PFSK-1 (cell line): Measurements from ENCODE around the gene CD2BP2.

Experiments
- FOXP2 ChIP-seq: optimal IDR thresholded peaks from 2 replicates; pipeline ENCODE3; 2011; ENCODE audit warnings: borderline replicate concordance, control low read depth, inconsistent platforms; ENCODE audit not compliant: insufficient read depth; ENCODE audit errors: extremely low read length, extremely low read depth
- POLR2AphosphoS5 ChIP-seq: IDR thresholded peaks from 2 replicates; pipeline ENCODE4 v1.6.1; 2012; ENCODE audit warnings: low read depth, mild to moderate bottlenecking, control low read depth, low read length, moderate library complexity
- REST ChIP-seq, 2 experiments: IDR thresholded peaks; 2 replicates each; pipeline versions ENCODE4 v1.6.1 to v1.8.0; 2011 to 2012; ENCODE audit warnings: low read depth in 2 of 2, low read length in 2 of 2, control low read depth in 1 of 2, inconsistent platforms in 1 of 2, mild to moderate bottlenecking in 1 of 2, moderate library complexity in 1 of 2; ENCODE audit not compliant: insufficient read depth in 1 of 2
- SIN3A ChIP-seq: IDR thresholded peaks from 2 replicates; pipeline ENCODE4 v1.6.1; 2012; ENCODE audit warnings: mild to moderate bottlenecking, low read length, moderate library complexity, borderline replicate concordance; ENCODE audit not compliant: insufficient read depth
- TAF1 ChIP-seq: IDR thresholded peaks from 2 replicates; pipeline ENCODE4 v1.6.1; 2012; ENCODE audit warnings: low read length, control low read depth, borderline replicate concordance; ENCODE audit not compliant: insufficient read depth

CD2BP2 gene

GRCh38 chr16:30358990-30359870, 4.1 kb upstream of the CD2BP2 start:
- TF ChIP-seq SIN3A (no peak), REST (IDR thresholded peaks at IDR 0.05; ENCODE audit: insufficient read depth in 1 of 2, low read depth in 2 of 2, low read length in 2 of 2) (no peak), POLR2AphosphoS5 (no peak), TAF1 (no peak), FOXP2 (no peak)

GRCh38 chr16:30358577-30358936, 3.4 kb upstream of the CD2BP2 start:
- TF ChIP-seq POLR2AphosphoS5 (no peak), SIN3A (no peak), REST (IDR thresholded peaks at IDR 0.05; ENCODE audit: insufficient read depth in 1 of 2, low read depth in 2 of 2, low read length in 2 of 2) (no peak), TAF1 (no peak), FOXP2 (no peak)

GRCh38 chr16:30357715-30358576, 2.8 kb upstream of the CD2BP2 start:
- TF ChIP-seq REST (IDR thresholded peaks at IDR 0.05; ENCODE audit: insufficient read depth in 1 of 2, low read depth in 2 of 2, low read length in 2 of 2) (no peak), SIN3A (no peak), POLR2AphosphoS5 (no peak), TAF1 (no peak), FOXP2 (no peak)

DNA sequence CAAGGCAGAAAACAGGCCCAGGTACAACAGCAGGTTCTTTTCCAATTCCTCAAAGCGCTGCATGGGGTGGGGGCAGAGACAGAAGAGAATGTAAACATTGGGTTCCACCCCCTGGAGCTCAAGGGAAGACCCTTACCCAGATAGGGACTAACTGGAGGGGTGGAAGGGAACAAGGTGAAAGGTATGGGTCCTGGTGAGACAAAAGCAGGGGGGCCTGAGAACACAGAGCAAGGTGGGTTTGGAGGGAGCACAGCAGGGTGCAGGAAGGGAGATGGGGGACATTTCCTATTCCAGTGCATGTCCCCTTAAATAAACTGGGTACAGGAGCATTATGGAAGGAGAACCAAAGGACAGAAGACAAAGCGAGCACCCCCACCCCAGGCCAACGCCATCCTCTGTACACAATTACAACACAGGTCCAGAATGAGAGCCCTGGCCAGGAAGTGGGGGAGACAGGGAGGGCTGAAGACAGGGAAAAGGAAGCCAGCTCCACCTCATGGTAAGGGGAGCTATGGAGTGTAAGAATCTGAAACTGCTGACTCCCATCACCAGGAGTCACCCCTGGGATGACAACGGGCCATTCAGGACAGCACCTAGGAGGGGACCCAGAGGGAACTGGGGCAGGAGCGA, 2.1 kb upstream of the CD2BP2 start:
- TF ChIP-seq SIN3A = no peak
- TF ChIP-seq TAF1 = no peak

DNA sequence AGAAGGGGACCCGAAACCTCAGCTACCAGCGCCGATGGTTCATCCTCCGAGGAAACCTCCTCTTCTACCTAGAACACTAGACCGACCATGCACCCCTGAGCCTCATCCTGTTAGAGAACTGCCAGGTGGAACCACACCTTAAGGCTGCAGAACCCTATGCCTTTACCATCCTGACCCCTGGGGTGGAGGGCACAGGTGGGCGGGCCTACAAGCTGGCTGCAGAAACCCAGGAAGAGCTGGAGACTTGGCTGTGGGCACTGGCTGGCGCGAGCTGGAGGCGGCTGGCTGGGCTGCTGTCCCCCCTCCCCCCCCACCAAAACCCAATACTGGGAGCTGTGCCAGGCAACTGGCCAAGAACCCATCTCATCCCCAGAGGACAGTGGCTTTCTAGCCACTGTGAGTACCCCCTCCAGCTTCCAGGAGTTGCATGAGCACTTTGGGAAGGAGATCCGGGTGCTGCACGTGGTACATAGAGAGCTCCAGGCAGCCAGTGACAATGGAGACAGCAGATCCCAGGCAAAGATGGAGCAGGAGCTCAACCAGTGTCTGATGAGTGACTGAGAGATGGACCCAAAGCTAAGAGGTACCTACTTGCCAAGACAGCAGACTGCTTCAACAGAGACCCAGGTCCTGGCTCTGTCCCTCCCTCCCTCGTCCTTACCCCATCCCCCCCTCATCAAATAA, 1.4 kb upstream of the CD2BP2 start:
- TF ChIP-seq POLR2AphosphoS5 (no peak), FOXP2 (no peak), REST (IDR thresholded peaks at IDR 0.05; ENCODE audit: insufficient read depth in 1 of 2, low read depth in 2 of 2, low read length in 2 of 2) (no peak), SIN3A (no peak), TAF1 (no peak)
